Measurements from ENCODE around the gene FBXL20.
"Not testable (repeated sequence)": the region's sequence is repeated elsewhere in the genome, so short reads cannot be mapped to it uniquely, and the experiment has no call there.

Gene FBXL20

DNA sequence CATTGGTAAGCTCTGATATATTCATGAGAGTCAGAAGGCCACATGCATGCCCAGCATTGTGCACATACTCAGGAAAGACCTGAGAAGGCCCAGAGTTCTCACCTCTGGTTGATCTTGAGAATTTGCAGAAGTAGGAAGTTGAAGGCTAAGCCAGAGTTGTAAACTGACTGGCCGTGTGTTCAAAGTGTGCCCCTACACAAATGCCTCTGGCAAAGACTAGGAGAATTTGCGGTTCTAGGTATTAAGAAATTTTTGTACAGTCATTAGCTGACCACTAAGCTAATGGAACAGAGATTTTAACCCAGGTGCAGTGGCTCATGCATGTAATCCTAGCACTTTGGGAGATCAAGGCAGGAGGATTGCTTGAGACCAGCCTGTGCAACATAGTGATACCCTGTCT lies 25.0 kb downstream of the FBXL20 start:
- DNase-seq = no peak

DNA sequence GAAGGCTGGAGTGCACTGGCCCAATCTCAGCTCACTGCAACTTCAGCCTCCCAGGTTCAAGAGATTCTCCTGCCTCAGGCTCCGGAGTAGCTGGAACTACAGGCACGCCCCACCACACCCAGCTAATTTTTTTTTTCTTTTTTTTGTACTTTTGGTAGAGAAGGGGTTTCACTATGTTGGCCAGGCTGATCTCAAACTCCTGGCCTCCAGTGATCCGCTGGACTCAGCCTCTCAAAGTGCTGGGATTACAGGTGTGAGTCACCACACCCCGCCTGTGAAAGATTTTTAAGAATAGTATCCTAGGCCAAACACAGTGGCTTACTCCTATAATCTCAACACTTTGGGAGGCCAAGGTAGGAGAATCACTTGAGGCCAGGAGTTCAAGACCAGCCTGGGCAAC lies 33.6 kb downstream of the FBXL20 start:
- DNase-seq = not testable (repeated sequence)

DNA sequence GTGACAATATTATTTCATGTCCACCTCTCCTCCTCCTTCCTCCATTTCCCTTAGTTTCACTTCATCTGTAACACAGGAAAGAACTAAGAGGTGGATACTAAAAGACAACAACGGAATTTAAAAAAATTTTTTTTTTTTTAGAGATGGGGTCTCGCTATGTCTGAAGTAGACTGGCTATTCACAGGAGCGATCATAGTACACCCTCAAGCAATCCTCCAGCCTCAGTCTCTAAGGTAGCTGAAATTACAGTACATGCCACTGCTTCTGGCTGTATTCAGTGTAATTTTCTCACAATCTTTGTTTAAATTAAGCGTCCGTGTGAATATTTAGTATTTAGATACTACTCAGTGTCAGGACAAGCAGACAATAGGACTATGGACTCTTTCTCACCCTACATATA lies 35.6 kb downstream of the FBXL20 start:
- no peak for DNase-seq

DNA sequence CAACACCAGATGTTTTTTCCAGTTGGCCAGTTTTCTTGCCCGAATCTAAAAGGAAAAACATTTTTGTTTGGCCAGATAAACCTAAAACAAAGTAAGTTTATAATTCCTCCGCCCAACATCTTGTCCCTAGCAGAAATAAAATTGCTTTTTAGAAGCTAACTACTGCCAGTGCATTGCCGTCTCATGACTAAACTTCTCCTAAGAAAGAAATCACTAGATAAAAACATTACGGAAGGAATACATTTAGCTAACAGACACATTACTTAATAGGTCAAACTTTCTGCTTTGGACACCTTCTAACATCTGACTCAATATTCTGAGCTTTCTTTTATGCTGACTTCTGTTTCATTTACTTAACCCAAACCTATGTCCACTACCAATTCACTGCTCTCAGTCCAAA lies 36.2 kb downstream of the FBXL20 start:
- DNase-seq = no peak

DNA sequence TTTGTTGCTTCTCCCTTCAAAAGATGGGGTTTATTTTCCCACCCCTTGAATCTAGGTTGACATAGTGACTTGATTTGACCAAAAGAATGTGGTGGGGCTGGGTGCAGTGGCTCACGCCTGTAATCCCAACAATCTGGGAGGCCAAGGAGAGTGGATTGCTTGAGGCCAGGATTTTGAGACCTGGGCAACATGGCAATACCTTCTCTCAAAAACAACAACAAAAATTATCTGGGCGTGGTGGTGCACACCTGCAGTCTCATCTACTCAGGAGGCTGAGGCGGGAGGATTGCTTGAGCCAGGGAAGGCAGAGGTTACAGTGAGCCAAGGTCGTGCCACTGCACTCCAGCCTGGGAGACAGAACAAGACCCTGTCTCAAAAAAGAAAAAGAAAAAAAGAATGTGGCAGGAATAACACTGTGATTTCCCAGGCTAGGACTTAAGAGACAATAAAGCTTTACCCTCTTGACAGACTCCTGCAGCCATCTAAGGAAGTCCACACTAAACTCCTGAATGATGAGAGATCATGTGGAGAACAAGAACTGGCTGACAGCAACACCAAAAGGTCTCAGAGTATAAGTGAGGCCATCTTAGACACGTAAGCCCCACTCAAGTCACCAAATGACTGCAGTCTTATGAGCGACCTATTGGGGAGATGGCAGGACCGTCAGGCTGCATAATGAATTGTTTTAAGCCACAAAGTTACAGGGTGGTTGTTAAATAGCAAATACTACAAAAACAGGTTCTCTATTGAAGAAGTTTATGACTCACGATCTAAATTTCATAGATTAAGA lies 37.0 kb downstream of the FBXL20 start:
- DNase-seq = no peak

DNA sequence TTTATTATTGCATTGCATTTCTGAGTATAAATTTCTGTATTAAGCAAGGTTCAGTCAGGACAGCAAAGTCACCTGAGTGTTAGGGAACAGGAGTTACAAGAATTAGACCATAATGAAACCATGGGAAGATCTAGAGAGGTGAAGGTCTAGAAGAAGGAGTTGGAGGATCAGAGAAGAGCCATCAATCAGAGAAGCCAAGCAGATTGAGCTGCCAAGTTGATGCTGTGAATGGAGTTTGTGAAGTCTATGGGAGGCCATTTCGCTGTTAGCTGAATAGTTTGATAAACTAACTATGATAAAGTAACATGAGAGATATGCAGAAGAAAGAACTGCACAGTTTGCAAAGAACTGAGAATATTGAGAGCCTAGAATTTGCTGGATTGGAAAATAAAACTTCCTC lies 40.4 kb downstream of the FBXL20 start:
- no peak for DNase-seq

DNA sequence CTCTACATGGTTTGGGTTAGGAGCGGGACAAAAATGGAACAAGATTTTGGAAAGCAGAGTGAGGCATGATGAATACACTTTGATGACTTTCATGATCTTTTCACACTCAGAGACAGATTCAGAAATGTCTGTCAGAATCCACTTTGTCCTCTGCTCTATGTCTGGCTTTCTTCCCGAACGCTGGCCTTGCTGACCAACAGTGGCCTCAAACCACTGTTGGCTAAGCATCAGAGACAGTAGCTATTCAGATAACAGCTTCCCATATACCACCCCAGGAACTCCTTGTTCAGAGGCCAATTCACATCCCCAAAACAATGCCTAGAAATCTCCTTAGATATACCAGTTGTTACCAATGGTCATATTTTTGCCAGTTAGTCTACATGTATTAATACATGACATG lies 40.9 kb downstream of the FBXL20 start:
- DNase-seq = no peak

DNA sequence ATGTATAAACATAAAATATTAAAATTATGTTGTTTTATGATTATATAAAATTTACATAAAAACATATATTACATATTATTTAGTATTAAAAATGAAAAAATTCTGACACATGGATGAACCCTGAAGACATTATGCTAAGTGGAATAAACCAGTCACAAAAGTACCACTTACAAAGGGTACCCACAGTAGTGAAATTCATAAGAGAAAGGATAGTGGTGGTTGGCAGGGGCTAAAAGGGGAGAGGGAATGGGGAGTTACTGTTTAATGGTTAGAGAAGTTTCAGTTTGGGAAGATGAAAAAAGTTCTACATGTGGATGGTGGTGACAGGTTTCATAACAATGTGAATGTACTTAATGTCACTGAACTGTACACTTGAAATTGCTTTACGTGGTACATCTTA lies 41.4 kb downstream of the FBXL20 start:
- no peak for DNase-seq

DNA sequence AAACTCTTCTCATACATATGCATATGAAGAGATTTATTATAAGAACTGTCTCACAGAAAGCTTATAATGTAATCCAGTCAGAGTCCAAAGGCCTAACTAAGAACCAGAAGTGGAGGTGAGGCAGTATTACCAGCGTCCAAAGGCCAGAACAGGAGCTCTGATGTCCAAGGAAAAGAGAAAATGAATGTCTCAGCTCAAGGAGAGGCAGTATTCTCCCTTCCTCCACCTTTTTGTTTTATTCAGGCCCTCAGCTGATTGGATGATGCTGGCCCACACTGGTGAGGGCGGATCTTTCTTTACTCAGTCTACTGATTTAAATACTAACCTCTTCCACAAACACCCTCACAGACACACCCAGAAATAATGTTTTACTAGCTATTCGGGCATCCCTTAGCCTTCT lies 43.4 kb downstream of the FBXL20 start:
- DNase-seq = no peak

DNA sequence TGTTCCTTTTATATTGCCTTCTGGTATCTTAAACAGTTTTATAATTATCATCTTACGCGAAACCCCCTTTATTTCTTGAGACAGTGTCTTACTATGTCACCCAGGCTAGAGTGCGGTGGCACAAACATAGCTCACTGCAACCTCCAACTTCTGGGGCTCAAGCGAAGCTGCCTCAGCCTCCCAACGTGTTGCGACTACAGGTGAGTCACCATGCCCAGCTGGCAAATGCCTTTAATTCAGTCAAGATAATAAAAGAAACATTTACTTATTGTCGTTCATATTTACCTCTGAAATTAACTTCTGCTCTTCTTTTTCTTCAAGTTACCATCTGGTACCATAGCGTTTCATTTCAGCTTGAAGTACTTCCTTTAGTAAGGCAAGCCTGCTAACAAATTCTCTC lies 43.9 kb downstream of the FBXL20 start:
- no peak for DNase-seq

DNA sequence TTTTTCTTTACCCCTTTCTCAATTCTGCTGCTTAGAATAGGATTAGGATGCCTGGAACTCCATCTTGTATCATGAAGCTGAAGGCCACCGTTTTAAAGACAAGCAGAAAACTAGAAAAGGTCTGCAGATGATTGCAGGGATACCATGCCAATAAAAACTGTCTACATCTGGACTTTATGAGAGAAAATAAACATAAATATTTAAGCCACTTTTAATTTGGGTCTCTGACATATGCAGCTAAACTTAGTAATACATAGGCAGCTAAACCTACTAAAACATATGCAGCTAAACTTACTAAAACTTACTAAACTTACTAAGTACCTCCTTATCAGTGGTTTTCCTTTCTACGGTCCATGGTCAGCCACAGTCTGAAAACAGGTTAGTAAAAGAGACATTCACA lies 48.4 kb downstream of the FBXL20 start:
- DNase-seq = no peak

DNA sequence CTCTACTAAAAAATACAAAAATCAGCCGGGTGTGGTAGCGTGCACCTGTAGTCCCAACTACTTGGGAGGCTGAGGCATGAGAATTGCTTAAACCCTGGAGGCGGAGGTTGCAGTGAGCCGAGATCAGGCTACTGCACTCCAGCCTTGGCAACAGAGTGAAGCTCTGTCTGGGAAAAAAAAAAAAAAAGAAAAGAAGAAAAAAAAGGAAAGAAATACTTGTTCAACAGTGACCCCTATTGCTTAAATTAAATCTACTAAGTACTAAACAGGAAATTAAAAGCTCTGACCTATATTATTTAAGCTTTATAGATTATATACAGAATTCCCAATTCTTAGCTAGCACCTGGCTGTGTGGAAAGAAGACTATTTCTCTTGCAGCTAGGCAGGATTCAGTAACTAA lies 48.9 kb downstream of the FBXL20 start:
- no peak for DNase-seq

DNA sequence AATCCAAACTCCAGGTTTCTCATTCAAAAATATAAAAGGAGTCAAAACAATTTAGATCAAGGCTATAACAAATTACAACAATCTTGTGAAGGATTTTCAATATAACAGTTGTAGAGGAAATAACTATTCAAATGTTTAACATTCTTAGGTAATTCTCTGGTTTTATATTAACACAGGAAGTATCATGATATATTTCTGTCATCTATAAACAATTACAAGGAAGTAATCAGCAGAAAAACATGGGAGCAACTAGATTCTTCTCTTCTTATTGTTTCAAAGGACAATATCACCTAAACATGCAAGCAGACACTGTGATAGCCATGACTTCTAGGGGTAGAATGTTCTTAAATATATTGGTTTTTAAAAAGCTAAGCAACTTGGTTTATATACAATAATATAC lies 49.9 kb downstream of the FBXL20 start:
- no peak for DNase-seq

DNA sequence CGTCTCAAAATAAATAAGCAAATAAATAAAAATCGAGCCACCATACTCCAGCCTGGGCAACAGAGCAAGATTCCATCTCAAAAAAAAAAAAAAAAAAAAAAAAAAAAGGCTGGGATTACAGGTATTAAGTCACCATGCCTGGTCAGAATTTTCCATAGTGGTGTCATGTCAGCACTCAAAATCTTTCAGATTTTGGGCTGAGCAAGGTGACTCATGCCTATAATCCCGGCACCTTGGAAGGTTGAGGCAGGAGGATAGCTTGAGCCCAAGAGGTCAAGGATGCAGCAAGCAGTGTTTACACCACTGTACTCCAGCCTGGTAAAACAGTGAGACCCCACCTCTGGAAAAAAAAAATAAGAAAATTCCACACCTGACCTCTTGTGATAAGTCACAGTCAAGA lies 52.2 kb downstream of the FBXL20 start:
- no peak for DNase-seq

DNA sequence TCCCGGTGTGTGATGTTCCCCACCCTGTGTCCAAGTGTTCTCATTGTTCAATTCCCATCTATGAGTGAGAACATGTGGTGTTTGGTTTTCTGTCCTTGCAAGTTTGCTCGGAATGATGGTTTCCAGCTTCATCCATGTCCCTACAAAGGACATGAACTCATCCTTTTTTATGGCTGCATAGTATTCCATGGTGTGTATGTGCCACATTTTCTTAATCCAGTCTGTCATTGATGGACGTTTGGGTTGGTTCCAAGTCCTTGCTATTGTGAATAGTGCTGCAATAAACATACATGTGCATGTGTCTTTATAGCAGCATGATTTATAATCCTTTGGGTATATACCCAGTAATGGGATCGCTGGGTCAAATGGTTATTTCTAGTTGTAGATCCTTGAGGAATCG lies 54.6 kb downstream of the FBXL20 start:
- DNase-seq = not testable (repeated sequence)

DNA sequence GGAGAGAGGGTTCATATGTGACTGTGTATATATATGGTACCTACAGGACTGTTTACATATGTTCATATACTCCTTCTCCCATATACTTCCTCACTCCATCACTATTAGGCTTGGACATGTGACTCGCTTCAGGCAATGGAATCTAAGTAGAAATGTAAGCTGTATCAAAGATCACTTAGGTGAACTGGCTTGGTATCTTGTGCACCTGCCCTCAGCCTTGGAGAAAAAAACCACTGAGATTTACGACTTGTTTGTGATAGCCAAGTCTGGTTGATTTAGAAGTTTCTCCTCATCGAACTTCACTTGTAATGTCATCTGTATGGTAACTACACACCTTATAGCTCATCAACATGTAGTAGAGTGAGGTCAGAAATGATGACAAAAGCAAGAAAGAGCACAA lies 59.9 kb downstream of the FBXL20 start:
- DNase-seq = no peak

DNA sequence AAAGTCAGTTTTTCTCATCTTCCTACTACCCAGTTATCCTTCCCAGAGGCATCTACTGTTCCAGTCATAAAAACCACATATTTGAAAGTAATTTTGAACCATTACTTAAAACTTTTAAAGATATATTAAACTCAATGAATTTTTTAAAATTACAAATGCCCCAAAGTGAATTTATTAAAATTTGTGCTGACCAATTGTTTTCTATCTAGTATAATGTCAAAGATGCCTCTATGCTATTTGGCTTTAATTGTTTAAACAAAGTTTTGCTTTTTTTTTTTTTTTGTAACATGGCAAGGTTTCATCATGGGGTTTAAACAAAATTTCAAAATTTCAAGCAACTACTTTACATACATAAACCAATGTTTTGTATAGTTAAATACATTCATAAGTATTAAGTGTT lies 60.7 kb downstream of the FBXL20 start:
- no peak for DNase-seq

DNA sequence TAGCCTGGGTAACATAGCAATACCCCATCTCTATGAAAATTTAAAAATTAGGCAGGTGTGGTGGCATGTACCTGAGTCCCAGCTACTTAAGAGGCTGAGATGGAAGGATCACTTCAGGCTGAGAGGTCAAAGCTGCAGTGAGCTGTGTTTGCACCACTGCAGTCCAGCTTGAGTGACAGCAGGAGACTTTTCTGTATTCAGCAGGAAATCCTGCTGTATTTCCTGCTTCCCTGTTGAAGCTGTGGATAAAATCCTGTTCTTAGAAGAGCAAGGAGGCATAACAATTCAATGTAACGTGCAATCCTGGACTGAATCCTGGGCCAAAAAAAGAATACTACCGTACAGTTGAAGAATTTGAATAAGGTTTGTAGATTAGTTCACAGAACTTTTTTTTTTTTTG lies 62.2 kb downstream of the FBXL20 start:
- no peak for DNase-seq

DNA sequence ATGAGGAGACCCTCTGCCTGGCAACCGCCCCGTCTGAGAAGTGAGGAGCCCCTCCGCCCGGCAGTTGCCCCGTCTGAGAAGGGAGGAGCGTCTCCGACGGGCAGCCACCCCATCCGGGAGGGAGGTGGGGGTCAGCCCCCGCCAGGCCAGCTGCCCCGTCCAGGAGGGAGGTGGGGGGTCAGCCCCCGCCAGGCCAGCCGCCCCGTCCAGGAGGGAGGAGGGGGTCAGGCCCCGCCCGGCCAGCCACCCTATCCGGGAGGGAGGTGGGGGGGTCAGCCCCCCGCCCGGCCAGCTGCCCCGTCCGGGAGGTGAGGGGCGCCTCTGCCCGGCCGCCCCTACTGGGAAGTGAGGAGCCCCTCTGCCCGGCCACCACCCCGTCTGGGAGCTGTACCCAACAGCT lies 63.8 kb downstream of the FBXL20 start:
- not testable (repeated sequence) for DNase-seq

DNA sequence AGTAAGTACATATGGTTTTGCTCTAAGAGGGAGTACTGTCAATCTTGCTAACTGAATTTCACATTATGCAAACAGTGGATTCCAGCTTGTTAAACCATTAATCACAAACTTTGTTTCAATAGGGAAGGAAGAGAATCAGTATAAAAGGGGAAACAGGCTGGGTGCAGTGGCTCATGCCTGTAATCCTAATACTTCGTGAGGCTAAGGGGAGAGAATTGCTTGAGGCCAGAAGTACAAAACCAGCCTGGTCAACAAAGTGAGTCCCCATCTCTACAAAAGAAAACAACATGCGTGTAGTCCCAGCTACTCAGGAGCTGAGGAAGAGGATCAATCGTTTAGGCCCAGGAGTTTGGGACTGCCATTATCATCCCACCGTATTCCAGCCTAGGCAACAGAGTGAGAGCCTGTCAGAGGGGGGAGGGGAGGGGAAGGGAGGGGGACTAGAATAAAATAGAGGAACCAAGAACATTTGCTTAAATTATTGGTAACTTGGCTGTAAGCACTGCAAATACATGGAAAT lies 65.7 kb downstream of the FBXL20 start:
- no peak for DNase-seq

DNA sequence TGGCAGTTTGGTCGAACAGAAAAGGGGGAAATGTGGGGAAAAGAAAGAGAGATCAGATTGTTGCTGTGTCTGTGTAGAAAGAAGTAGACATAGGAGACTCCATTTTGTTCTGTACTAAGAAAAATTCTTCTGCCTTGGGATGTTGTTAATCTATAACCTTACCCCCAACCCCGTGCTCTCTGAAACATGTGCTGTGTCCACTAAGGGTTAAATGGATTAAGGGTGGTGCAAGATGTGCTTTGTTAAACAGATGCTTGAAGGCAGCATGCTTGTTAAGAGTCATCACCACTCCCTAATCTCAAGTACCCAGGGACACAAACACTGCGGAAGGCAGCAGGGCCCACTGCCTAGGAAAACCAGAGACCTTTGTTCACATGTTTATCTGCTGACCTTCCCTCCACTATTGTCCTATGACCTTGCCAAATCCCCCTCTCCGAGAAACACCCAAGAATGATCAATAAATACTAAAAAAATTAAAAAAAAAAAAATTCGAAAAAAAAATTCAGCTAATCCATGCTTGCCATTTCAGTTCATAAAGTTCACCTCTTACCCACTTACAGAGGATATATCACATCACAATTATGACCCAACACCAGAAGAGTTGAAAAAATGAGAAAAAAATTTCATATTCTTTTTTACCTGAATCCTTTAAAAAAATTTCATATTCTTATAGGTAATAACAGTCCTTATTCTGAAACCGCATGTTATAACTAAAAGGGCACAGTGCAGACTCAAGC lies 67.2 kb downstream of the FBXL20 start:
- DNase-seq = not testable (repeated sequence)

DNA sequence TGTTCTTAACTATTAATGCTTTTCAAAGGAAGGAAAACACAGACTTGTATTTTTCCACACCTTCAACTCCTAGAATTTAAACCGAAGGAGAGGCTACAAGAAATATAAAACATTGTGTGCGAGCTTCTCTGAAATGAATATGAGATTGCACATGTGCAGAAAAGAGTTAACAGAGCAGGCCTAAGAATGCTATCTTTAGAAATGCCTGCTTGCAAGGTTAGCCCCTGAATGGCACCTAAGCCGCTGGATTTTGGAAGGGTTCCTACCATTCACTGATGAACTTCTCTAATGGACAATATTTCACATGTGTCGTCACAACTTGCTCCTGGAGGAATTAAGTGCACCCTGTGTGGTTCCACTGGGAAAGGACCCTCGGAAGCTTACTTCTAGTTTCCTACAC lies 69.3 kb downstream of the FBXL20 start:
- DNase-seq = no peak

DNA sequence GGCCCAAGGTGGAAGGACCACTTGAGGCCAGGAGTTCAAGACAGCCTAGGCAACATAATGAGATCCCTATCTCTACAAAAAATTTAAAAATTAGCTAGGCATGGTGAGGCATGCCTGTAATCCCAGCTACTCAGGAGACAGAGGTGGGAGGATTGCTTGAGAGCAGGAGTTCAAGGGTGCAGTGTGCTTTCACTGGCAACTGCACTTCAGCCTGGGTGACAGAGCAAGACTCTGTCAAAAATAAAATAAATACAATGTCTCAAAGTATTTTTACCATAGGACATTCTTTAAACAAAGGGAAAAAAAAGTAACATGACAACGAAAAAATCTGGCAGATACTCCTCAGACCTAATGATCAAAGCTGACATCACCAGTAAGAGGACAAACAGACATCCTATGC lies 72.6 kb downstream of the FBXL20 start:
- DNase-seq = no peak

DNA sequence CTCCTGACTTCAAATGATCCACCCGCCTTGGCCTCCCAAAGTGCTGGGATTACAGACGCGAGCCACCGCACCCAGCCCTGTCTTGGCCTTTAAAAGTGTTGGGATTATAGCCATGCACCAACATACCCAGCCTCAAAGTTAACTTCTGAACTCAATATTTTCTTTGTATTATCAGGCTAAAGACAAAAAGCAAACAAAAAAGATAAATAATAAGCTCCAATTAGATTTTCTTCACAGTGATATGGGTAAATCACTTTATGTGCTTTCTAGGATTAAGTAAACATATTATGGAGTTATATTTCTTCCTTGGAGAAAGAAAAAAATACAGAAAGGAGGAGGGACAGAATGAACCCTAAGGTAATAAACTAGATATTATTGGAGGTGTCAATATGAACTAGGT lies 74.3 kb downstream of the FBXL20 start:
- DNase-seq = no peak
